GM04503 (cell line): Measurements from ENCODE around the gene ZNF431.
"Not testable (repeated sequence)": the region's sequence is repeated elsewhere in the genome, so short reads cannot be mapped to it uniquely, and the experiment has no call there.

Experiments used
- DNase-seq: peaks from one replicate; pipeline ENCODE4 v3.0.0-alpha.2; 2012; ENCODE audit warnings: low read depth

Gene ZNF431

GRCh38 chr19:21147540-21147939 is 5.7 kb downstream of the ZNF431 start:
- no peak for DNase-seq

DNA sequence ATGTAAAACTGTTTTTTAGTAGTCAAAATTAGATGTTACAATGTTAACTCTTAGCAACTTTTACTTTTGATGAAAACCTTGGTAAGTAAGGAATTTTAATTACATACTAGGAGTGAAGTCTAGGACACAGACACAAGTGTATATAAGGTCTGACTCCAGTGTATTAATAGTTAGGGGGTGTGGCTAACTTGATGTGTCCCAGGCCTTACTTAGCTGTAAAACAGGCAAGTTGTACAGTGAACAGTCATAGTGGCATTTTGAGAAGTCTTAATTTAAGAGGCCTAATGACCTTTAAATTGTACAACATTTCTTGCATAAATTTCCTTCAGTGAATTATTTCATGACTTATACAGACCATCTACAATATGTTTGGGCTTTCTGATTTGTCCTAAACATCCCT is 6.8 kb downstream of the ZNF431 start:
- no peak for DNase-seq

DNA sequence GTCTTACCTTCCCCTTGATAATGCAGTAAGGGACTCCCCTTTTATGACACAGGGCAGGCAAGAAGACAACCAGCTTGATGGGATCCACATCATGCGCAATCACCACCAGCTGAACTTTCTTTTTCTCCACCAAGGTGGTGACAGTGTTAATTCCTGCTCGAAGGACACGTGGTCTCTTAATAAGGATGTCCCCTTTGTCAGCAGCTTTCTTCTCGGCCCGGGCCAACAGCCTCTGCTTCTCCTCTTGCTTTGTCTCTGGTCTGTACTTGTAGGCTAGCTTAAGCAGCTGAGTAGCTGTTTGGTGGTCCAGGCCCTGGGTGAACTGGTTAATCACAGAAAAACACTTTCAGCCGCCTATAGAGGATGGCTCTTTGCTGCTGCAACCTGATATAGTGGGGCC is 8.0 kb downstream of the ZNF431 start:
- DNase-seq, result no peak

DNA sequence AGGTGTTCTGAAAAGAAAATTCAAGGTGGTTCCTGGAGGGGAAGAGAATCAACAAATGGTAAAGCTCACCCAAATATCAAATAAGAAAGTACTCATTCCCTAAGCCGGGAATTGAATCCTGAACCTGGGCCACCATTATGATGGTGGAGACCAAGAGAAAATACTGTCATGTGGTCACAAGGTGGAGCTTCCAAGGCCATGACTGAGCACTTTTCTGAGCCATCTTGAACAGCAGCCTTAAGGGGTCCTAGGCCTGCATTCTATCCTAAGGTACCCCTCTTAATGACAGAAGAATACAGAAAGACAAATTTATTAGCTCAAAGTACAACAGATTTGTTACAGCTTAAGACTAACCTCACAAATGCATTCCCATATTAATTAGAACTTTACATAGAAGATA is 9.6 kb downstream of the ZNF431 start:
- DNase-seq, result no peak

- DNase-seq, result peak; percentile 19
Observed at GRCh38 chr19:21158523-21159135, 16.8 kb downstream of the ZNF431 start.

DNA sequence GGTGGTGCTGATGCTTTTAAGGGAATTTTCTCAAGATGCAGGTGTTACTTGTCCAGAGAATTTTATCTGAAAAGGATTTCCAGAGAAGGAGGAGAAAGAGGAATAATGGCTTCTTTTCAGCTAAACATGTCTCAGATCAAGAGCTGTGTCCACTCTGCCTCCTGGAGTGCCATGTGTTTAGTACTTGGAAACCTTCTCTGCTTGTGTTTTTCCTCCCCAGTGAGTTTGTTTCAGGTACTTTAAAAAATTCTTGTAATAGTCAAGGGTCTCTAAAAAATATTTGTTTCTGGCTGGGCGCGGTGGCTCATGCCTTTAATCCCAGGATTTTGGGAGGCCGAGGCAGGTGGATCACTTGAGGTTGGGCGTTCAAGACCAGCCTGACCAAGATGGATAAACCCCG is 22.7 kb downstream of the ZNF431 start:
- DNase-seq, result no peak

DNA sequence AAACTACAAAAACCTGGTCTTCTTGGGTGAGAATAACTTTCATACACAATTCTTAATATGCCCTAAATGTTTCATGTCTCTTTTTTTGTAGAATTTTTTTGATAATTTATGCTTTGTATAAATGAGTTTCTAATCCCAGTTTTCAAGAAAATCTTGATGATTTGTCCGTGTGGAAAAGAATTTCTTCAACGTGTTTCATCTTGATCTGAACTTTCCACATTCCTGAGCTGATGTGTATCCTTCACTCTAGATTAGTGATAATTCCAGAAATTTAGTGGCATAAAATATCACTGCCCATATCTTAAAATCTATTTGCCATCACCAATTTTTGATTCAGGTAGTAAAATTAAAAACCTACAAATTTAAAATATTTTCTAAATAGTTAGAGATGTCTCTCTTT is 24.6 kb downstream of the ZNF431 start:
- no peak for DNase-seq

DNA sequence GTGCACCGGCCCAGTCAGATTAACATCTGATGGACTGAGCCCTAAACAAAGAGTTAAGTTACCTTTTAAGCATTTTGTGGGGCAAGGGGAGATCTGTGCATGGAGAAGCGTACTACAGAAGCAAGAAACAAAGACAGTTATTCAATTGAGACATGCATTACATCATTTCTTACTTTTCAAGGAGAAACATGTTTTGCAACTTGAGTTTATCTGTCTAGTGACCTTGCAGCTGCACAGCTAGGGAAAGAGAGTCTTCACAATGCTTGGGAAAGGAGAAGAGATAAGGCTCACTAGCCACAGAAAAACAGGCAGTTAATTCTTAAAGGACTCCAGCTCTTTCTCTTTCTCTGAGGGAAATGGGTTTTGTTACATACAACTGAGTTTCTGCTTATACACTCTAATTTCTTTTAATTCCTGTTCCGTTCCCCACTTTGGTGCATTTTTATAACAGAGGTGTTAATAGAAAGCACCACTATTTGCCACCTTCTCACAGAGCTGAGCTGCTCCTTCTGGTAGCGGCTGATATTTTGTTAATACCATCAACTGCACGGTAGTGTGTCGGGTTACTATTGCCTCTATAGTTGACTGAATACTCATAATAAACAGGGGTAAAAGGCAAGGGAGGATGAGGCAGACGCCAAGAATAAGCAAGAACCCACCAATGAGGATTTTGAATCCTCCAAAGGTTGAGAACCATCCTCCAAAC is 55.9 kb downstream of the ZNF431 start:
- no peak for DNase-seq

GRCh38 chr19:21202865-21203494 is 61.1 kb downstream of the ZNF431 start:
- DNase-seq, result no peak

DNA sequence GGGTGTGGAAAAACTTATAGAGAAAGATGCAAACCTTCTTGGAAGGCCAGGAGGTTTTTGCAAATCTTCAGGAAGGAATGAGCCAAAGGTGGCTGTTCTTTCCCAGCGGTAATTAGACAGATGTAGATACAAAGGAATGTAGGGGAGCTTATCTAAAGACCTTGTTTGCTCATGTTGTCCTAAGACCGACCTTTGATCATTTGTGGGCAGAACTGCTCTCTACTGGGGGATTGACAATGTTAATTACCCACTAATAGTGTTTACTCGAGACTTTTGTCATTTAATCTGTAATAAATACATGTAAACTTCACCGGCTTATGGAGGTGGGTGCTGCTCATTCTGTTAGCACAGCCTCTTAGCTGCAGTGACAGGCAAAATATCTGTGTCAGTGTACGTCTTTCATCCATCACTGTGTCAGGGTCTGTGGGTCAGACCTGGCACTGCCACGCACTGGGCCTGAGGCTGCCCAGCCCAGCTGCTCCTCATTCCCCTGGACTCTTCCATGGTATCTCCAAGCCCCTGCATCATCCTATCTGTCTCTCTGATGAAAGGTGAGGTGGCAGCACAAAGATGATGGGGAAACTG is 68.3 kb downstream of the ZNF431 start:
- DNase-seq, result no peak

- no peak for DNase-seq
Observed at GRCh38 chr19:21221693-21222092, 79.9 kb downstream of the ZNF431 start.

DNA sequence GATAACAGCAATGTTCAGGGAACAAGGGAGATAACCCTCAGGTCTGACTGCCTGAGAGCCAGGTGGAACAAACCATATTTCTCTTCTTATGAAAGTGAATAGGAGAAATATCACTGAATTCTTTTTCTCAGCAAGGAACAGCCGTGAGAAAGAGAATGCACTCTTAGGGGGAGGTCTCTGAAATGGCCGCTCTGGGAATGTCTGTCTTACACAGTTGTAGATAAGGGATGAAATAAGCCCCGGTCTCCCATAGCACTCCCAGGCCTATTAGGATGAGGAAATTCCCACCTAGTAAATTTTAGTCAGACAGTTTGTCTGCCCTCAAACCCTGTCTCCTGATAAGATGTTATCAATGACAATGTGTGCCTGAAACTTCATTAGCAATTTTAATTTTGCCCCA is 88.1 kb downstream of the ZNF431 start:
- not testable (repeated sequence) for DNase-seq

- DNase-seq, result no peak
Observed at GRCh38 chr19:21233691-21234090, 91.9 kb downstream of the ZNF431 start.

DNA sequence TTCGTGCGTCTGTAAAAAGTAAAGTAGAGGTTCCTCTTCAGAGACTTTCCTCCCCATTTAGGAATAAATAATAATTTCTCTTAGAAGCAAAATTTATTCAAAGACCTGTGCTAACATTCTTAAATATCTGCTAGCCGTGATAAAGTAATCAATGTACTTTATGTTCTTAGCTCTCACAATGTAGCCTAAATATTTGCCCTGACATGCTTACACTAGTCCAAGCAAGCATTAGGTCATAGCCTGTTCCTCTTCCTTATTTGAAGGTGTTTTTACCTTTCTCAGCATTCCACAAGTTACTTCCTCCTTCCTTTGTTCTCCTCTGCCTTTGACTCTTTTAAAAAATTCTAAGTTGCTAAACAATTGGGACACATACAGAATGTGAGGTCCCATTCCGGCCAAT is 94.9 kb downstream of the ZNF431 start:
- DNase-seq, result not testable (repeated sequence)

GRCh38 chr19:21238670-21239069 is 96.8 kb downstream of the ZNF431 start:
- no peak for DNase-seq
